ENCODE data around the gene MAPT.

The MAPT gene

GRCh38 chr17:45877467-45877866, 16.9 kb upstream of the MAPT start:
- Histone ChIP-seq H3K4me2 (ENCODE audit: insufficient read depth, low read length) (no peak overlapping the region), H3K9me3 (ENCODE audit: insufficient read depth, low read length, severe bottlenecking) (no peaks in the 10 kb centered on the region), H3K9ac (ENCODE audit: low read depth, low read length) (no peak overlapping the region), H3K27ac (ENCODE audit: low read length) (no peak overlapping the region), H4K20me1 (ENCODE audit: insufficient read depth, low read length) (no peaks in the 10 kb centered on the region), H3K4me1 (ENCODE audit: insufficient read depth, low read length) (no peaks in the 10 kb centered on the region), H3K27me3 (ENCODE audit: insufficient read depth, low read length, poor library complexity) (peaks cover 13% of the 10 kb centered on the region), H3K79me2 (ENCODE audit: insufficient read depth, low read length) (no peaks in the 10 kb centered on the region), H2AFZ (ENCODE audit: low read depth, low read length) (no peak overlapping the region), H3K36me3 (ENCODE audit: insufficient read depth, low read length) (no peaks in the 10 kb centered on the region), H3K4me3 (ENCODE audit: low read depth in 1 of 2, low read length in 2 of 2) (no peak overlapping the region)
- ATAC-seq (ENCODE audit: insufficient read depth, low read depth) (no peak), DNase-seq (no peak)
- no peak for TF ChIP-seq EZH2 (IDR thresholded peaks at IDR 0.05; ENCODE audit: borderline replicate concordance, low read depth, low read length, severe bottlenecking)
- no peak for TF ChIP-seq CTCF (IDR thresholded peaks at IDR 0.05; ENCODE audit: borderline replicate concordance, extremely low read depth, low read length, poor library complexity, severe bottlenecking)

DNA sequence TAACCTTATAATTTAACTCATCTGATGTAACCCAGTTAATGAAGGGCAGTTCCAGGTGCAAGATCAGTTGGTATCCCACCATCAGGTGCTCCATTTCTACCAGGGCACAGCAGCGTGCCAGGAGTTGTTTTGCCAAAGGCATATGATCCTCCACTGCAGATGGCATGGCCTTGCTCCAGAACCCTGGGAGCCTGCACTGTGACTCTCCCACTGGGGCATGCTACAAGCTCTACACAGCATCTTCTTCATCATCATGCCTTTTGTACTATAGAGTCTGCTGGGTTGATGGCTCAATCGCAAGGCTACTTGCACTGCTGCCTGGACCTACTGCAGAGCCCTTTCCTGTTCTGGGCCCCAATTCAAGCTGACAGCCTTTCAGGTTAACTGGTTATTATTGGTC, 11.3 kb upstream of the MAPT start:
- no peaks in the 10 kb centered on the region for H3K36me3 ChIP-seq (ENCODE audit: insufficient read depth, low read length)
- no peaks in the 10 kb centered on the region for H3K9me3 ChIP-seq (ENCODE audit: insufficient read depth, low read length, severe bottlenecking)
- no peak overlapping the region for H3K4me2 ChIP-seq (ENCODE audit: insufficient read depth, low read length)
- H3K27me3 ChIP-seq (ENCODE audit: insufficient read depth, low read length, poor library complexity), result peaks cover 5% of the 10 kb centered on the region
- H3K9ac ChIP-seq (ENCODE audit: low read depth, low read length), result no peak overlapping the region
- no peak overlapping the region for H2AFZ ChIP-seq (ENCODE audit: low read depth, low read length)
- no peak overlapping the region for H3K27ac ChIP-seq (ENCODE audit: low read length)
- ATAC-seq (ENCODE audit: insufficient read depth, low read depth) (no peak), DNase-seq (no peak)
- no peaks in the 10 kb centered on the region for H3K4me1 ChIP-seq (ENCODE audit: insufficient read depth, low read length)
- no peaks in the 10 kb centered on the region for H3K79me2 ChIP-seq (ENCODE audit: insufficient read depth, low read length)
- no peak overlapping the region for H3K4me3 ChIP-seq (ENCODE audit: low read depth in 1 of 2, low read length in 2 of 2)
- no peak for TF ChIP-seq CTCF (IDR thresholded peaks at IDR 0.05; ENCODE audit: borderline replicate concordance, extremely low read depth, low read length, poor library complexity, severe bottlenecking)
- no peak for TF ChIP-seq EZH2 (IDR thresholded peaks at IDR 0.05; ENCODE audit: borderline replicate concordance, low read depth, low read length, severe bottlenecking)
- H4K20me1 ChIP-seq (ENCODE audit: insufficient read depth, low read length), result 0 out of 2 replicates have a peak, but pooled peaks cover 2% of the 10 kb centered on the region

DNA sequence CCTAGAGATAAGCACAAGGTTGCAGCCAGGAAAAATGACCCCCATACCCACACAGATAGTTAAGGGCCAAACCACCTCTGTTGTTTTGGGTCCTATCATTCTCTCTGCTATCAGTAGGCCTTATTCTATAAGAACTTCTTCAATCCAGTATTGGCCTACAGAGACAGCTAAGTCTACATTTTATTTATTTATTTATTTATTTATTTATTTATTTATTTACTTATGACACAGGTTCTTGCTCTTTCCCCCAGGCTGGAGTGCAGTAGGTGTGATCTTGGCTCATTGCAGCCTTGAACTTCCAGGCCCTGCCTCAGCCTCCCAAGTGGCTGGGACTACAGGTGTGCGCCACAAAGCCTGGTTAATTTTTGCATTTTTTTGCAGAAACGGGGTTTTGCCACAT, 7.5 kb upstream of the MAPT start:
- Histone ChIP-seq H2AFZ (ENCODE audit: low read depth, low read length) (no peak overlapping the region), H3K27me3 (ENCODE audit: insufficient read depth, low read length, poor library complexity) (peaks cover 5% of the 10 kb centered on the region), H3K4me1 (ENCODE audit: insufficient read depth, low read length) (no peaks in the 10 kb centered on the region), H3K27ac (ENCODE audit: low read length) (no peak overlapping the region), H3K4me2 (ENCODE audit: insufficient read depth, low read length) (no peak overlapping the region), H3K36me3 (ENCODE audit: insufficient read depth, low read length) (no peaks in the 10 kb centered on the region), H3K4me3 (ENCODE audit: low read depth in 1 of 2, low read length in 2 of 2) (no peak overlapping the region), H3K79me2 (ENCODE audit: insufficient read depth, low read length) (no peaks in the 10 kb centered on the region), H3K9me3 (ENCODE audit: insufficient read depth, low read length, severe bottlenecking) (no peaks in the 10 kb centered on the region), H3K9ac (ENCODE audit: low read depth, low read length) (no peak overlapping the region), H4K20me1 (ENCODE audit: insufficient read depth, low read length) (0 out of 2 replicates have a peak, but pooled peaks cover 2% of the 10 kb centered on the region)
- DNase-seq (no peak), ATAC-seq (ENCODE audit: insufficient read depth, low read depth) (no peak)
- TF ChIP-seq CTCF (IDR thresholded peaks at IDR 0.05; ENCODE audit: borderline replicate concordance, extremely low read depth, low read length, poor library complexity, severe bottlenecking) (no peak), EZH2 (IDR thresholded peaks at IDR 0.05; ENCODE audit: borderline replicate concordance, low read depth, low read length, severe bottlenecking) (no peak)

DNA sequence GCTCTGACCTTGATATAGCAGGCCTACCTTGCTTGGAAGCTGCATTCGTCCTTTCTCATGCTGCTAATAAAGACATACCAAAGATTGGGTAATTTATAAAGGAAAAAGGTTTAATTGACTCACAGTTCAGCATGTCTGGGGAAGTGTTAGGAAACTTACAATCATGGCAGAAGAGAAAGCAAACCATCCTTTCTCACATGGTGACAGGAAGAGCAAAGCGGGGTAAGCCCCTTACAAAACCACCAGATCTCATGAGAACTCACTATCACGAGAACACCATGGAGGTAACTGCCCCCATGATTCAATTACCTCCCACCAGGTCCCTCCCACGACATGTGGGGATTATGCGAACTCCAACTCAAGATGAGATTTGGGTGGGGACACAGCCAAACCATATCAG, 6.0 kb upstream of the MAPT start:
- Histone ChIP-seq H3K9ac (ENCODE audit: low read depth, low read length) (no peak overlapping the region), H4K20me1 (ENCODE audit: insufficient read depth, low read length) (0 out of 2 replicates have a peak, but pooled peaks cover 2% of the 10 kb centered on the region), H3K27me3 (ENCODE audit: insufficient read depth, low read length, poor library complexity) (peaks cover 5% of the 10 kb centered on the region), H3K9me3 (ENCODE audit: insufficient read depth, low read length, severe bottlenecking) (no peaks in the 10 kb centered on the region), H3K79me2 (ENCODE audit: insufficient read depth, low read length) (no peaks in the 10 kb centered on the region), H3K4me1 (ENCODE audit: insufficient read depth, low read length) (no peaks in the 10 kb centered on the region), H2AFZ (ENCODE audit: low read depth, low read length) (no peak overlapping the region), H3K4me3 (ENCODE audit: low read depth in 1 of 2, low read length in 2 of 2) (no peak overlapping the region), H3K27ac (ENCODE audit: low read length) (no peak overlapping the region), H3K36me3 (ENCODE audit: insufficient read depth, low read length) (no peaks in the 10 kb centered on the region), H3K4me2 (ENCODE audit: insufficient read depth, low read length) (no peak overlapping the region)
- ATAC-seq (ENCODE audit: insufficient read depth, low read depth) (no peak), DNase-seq (no peak)
- TF ChIP-seq CTCF (IDR thresholded peaks at IDR 0.05; ENCODE audit: borderline replicate concordance, extremely low read depth, low read length, poor library complexity, severe bottlenecking), result no peak
- no peak for TF ChIP-seq EZH2 (IDR thresholded peaks at IDR 0.05; ENCODE audit: borderline replicate concordance, low read depth, low read length, severe bottlenecking)
